ENCODE measurements around the gene CACNA2D4.

The CACNA2D4 gene

GRCh38 chr12:1811281-1811947 is 107.0 kb downstream of the CACNA2D4 start:
- H3K4me3 ChIP-seq (ENCODE audit: low read depth, low read length) = no peak overlapping the region
- DNase-seq (ENCODE audit: low read depth) = no peak
- no peak for TF ChIP-seq CTCF (IDR thresholded peaks at IDR 0.05; ENCODE audit: control insufficient read depth, extremely low read depth, insufficient read depth)

- no peak for TF ChIP-seq CTCF (IDR thresholded peaks at IDR 0.05; ENCODE audit: control insufficient read depth, extremely low read depth, insufficient read depth)
- no peak overlapping the region for H3K4me3 ChIP-seq (ENCODE audit: low read depth, low read length)
- no peak for DNase-seq (ENCODE audit: low read depth)
These were observed 107.5 kb downstream of the CACNA2D4 start for GRCh38 chr12:1810931-1811280.

GRCh38 chr12:1810201-1810930 is 108.1 kb downstream of the CACNA2D4 start:
- H3K4me3 ChIP-seq (ENCODE audit: low read depth, low read length) = no peak overlapping the region
- TF ChIP-seq CTCF (IDR thresholded peaks at IDR 0.05; ENCODE audit: control insufficient read depth, extremely low read depth, insufficient read depth) = no peak
- no peak for DNase-seq (ENCODE audit: low read depth)

- no peak for TF ChIP-seq CTCF (IDR thresholded peaks at IDR 0.05; ENCODE audit: control insufficient read depth, extremely low read depth, insufficient read depth)
- no peak for DNase-seq (ENCODE audit: low read depth)
- no peak overlapping the region for H3K4me3 ChIP-seq (ENCODE audit: low read depth, low read length)
These were observed 108.8 kb downstream of the CACNA2D4 start for GRCh38 chr12:1809591-1810190.

GRCh38 chr12:1808798-1809480 is 109.5 kb downstream of the CACNA2D4 start:
- H3K4me3 ChIP-seq (ENCODE audit: low read depth, low read length) = no peak overlapping the region
- DNase-seq (ENCODE audit: low read depth) = no peak
- no peak for TF ChIP-seq CTCF (IDR thresholded peaks at IDR 0.05; ENCODE audit: control insufficient read depth, extremely low read depth, insufficient read depth)

GRCh38 chr12:1808036-1808797 is 110.2 kb downstream of the CACNA2D4 start:
- no peak for DNase-seq (ENCODE audit: low read depth)
- no peak overlapping the region for H3K4me3 ChIP-seq (ENCODE audit: low read depth, low read length)
- TF ChIP-seq CTCF (IDR thresholded peaks at IDR 0.05; ENCODE audit: control insufficient read depth, extremely low read depth, insufficient read depth) = no peak

Measured in LNCaP clone FGC (cell line).